WTC11 (cell line): Measurements from ENCODE around the gene ILDR2. TPM values are rescaled to one million over a fixed set of nuclear protein-coding genes. Genes with fewer than 3 reads are reported as not detected.
"Not testable (repeated sequence)": the region's sequence is repeated elsewhere in the genome, so short reads cannot be mapped to it uniquely, and the experiment has no call there.

Experiments used
- ATAC-seq: fragments of 200-7000 bp; cut with Tn5 transposase; 2 replicates; pipeline ENCODE4 v1.10.0; 2021; ENCODE audit warnings: mild to moderate bottlenecking, moderate library complexity
- CTCF ChIA-PET: fragments of 300-600 bp; sonication (Branson Sonifier 250); formaldehyde crosslinking; loops from one replicate; lab custom pipeline; 2021; ENCODE audit warnings: antibody characterized with exemption; lab: Charles Lee
- POLR2A ChIA-PET: fragments of 350-600 bp; sonication (Branson Sonifier 250); formaldehyde crosslinking; loops from one replicate; lab custom pipeline; 2021; ENCODE audit warnings: antibody characterized with exemption; lab: Charles Lee
- DNase-seq: peaks from one replicate; pipeline ENCODE4 v3.0.0; 2021; ENCODE audit warnings: low spot score
- H3K27ac Mint-ChIP-seq: 2 replicates; pipeline ENCODE4 v1.8.0; 2021; ENCODE audit warnings: mixed read lengths
- H3K27me3 Mint-ChIP-seq: 2 replicates; pipeline ENCODE4 v1.8.0; 2021; ENCODE audit warnings: low read depth, mild to moderate bottlenecking, moderate library complexity, mixed read lengths
- H3K36me3 Mint-ChIP-seq: 2 replicates; pipeline ENCODE4 v1.8.0; 2021; ENCODE audit warnings: mixed read lengths
- H3K4me1 Mint-ChIP-seq: 2 replicates; pipeline ENCODE4 v1.8.0; 2022; ENCODE audit warnings: mixed read lengths
- H3K4me3 Mint-ChIP-seq: 2 replicates; pipeline ENCODE4 v1.8.0; 2021; ENCODE audit warnings: mild to moderate bottlenecking, moderate library complexity, mixed read lengths
- H3K9me3 Mint-ChIP-seq: 2 replicates; pipeline ENCODE4 v1.8.0; 2021; ENCODE audit warnings: mixed read lengths
- AFF4 ChIP-seq: sonication (generic); formaldehyde crosslinking; IDR thresholded peaks from 2 replicates; pipeline ENCODE4 v1.8.1; 2023; ENCODE audit warnings: mild to moderate bottlenecking, missing genetic modification reagents, borderline replicate concordance
- ARID4B ChIP-seq: sonication (generic); formaldehyde crosslinking; IDR thresholded peaks from 2 replicates; pipeline ENCODE4 v1.8.0; 2023; ENCODE audit warnings: missing genetic modification reagents, mild to moderate bottlenecking, borderline replicate concordance
- CREM ChIP-seq: sonication (generic); formaldehyde crosslinking; IDR thresholded peaks from 2 replicates; pipeline ENCODE4 v1.8.1; 2022; ENCODE audit warnings: mild to moderate bottlenecking, missing genetic modification reagents, moderate library complexity
- E2F5 ChIP-seq: sonication (generic); formaldehyde crosslinking; IDR thresholded peaks from 2 replicates; pipeline ENCODE4 v1.8.1; 2022; ENCODE audit warnings: mild to moderate bottlenecking, moderate library complexity, missing genetic modification reagents
- FOXK1 ChIP-seq: sonication (generic); formaldehyde crosslinking; IDR thresholded peaks from 2 replicates; pipeline ENCODE4 v1.8.0; 2022; ENCODE audit warnings: mild to moderate bottlenecking, moderate library complexity, missing genetic modification reagents
- GABPB1 ChIP-seq: sonication (generic); formaldehyde crosslinking; IDR thresholded peaks from 2 replicates; pipeline ENCODE4 v1.8.1; 2023; ENCODE audit warnings: mild to moderate bottlenecking, missing genetic modification reagents
- JUN ChIP-seq: sonication (generic); formaldehyde crosslinking; IDR thresholded peaks from 2 replicates; pipeline ENCODE4 v1.8.0; 2023; ENCODE audit warnings: mild to moderate bottlenecking, missing genetic modification reagents
- NFE2L1 ChIP-seq: sonication (generic); formaldehyde crosslinking; IDR thresholded peaks from 2 replicates; pipeline ENCODE4 v1.8.1; 2023; ENCODE audit warnings: missing genetic modification reagents
- NFYB ChIP-seq: sonication (generic); formaldehyde crosslinking; conservative IDR thresholded peaks from 2 replicates; pipeline ENCODE4 v1.8.0; 2022; ENCODE audit warnings: low read depth, missing genetic modification reagents
- NR3C1 ChIP-seq: sonication (generic); formaldehyde crosslinking; conservative IDR thresholded peaks from 2 replicates; pipeline ENCODE4 v1.8.1; 2023; ENCODE audit warnings: low read depth, mild to moderate bottlenecking, missing genetic modification reagents
- SMAD3 ChIP-seq: sonication (generic); formaldehyde crosslinking; IDR thresholded peaks from 2 replicates; pipeline ENCODE4 v1.8.0; 2022; ENCODE audit warnings: missing genetic modification reagents, mild to moderate bottlenecking, borderline replicate concordance
- SP1 ChIP-seq: sonication (generic); formaldehyde crosslinking; conservative IDR thresholded peaks from 2 replicates; pipeline ENCODE4 v1.8.1; 2022; ENCODE audit warnings: missing genetic modification reagents
- TEAD1 ChIP-seq: sonication (generic); formaldehyde crosslinking; IDR thresholded peaks from 2 replicates; pipeline ENCODE4 v1.8.0; 2022; ENCODE audit warnings: mild to moderate bottlenecking, missing genetic modification reagents
- USF2 ChIP-seq: sonication (generic); formaldehyde crosslinking; IDR thresholded peaks from 2 replicates; pipeline ENCODE4 v1.8.1; 2023; ENCODE audit warnings: mild to moderate bottlenecking, missing genetic modification reagents, moderate library complexity
- total RNA-seq: library from RNA; stranded (reverse); gene quantifications from 3 replicates; pipeline ENCODE4 v1.2.3, GENCODE V29; 2021
- TF ChIP-seq, protein P1 (sequence below): sonication (generic); formaldehyde crosslinking; IDR thresholded peaks from 2 replicates; pipeline ENCODE4 v1.8.1; 2023; ENCODE audit warnings: mild to moderate bottlenecking, moderate library complexity, missing genetic modification reagents

Gene ILDR2
- total RNA-seq, 1 experiment from 2014 or later, result 1.6 TPM

DNA sequence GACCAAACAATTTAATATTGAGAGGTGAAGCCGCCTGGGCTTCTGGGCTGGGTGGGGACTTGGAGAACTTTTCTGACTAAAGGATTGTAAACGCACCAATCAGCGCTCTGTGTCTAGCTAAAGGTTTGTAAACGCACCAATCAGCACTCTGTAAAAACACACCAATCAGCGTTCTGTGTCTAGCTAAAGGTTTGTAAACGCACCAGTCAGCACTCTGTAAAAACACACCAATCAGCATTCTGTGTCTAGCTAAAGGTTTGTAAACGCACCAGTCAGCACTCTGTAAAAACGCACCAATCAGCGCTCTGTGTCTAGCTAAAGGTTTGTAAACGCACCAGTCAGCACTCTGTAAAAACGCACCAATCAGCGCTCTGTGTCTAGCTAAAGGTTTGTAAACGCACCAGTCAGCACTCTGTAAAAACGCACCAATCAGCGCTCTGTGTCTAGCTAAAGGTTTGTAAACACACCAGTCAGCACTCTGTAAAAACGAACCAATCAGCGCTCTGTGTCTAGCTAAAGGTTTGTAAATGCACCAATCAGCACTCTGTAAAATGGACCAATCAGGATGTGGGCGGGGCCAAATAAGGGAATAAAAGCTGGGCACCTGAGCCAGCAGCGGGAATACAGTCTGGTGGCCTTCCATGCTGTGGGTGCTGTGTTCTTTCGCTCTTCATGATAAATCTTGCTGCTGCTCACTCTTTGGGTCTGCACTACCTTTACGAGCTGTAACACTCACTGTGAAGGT, 97.0 kb downstream of the ILDR2 start:
- H3K36me3 Mint-ChIP-seq, H3K27ac Mint-ChIP-seq, H3K4me3 Mint-ChIP-seq, H3K9me3 Mint-ChIP-seq, ATAC-seq, DNase-seq, POLR2A ChIA-PET: not testable (repeated sequence)
- peaks cover 22% of the 10 kb centered on the region for H3K4me1 Mint-ChIP-seq
- CTCF ChIA-PET, result interaction anchor here (1.7 to 2.3 kb wide), 2 partner anchors 32 to 181 kb away, joined by 4 to 6 read pairs; no protein-coding TSS in a partner anchor
- peaks cover 18% of the 10 kb centered on the region for H3K27me3 Mint-ChIP-seq
- TF ChIP-seq NFYB, result peak; percentile 31; the same call in 1 of the 2 replicates

DNA sequence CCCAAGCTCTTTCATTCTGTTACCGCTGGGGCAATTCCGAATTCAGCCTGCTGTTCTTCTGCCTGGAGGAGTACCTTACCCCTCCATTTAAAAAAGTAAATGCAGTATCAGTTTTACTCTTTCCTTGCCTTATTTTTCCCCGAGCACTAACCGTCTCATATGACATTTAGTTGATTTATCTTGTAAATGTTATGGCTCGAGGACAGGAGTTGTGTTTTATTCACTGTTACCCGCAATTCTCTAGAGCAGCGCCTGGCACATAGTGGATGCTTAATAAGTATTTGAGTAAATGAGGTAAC, 98.9 kb downstream of the ILDR2 start:
- Mint-ChIP-seq H3K27ac (peak overlapping the region; percentile 97), H3K27me3 (peaks cover 2% of the 10 kb centered on the region; the same call in 1 of the 2 replicates), H3K4me3 (peak overlapping the region; percentile 94), H3K9me3 (peaks cover 6% of the 10 kb centered on the region), H3K36me3 (peaks cover 5% of the 10 kb centered on the region; the same call in 1 of the 2 replicates), H3K4me1 (peaks cover 34% of the 10 kb centered on the region)
- ChIA-PET POLR2A (interaction anchor here (0.9 to 1.3 kb wide), 5 partner anchors 17 to 677 kb away, joined by 3 to 7 read pairs (median 4); partner anchors contain the start of genes CREG1 and POU2F1), CTCF (interaction anchor here (0.6 to 1.7 kb wide), 11 partner anchors 8 to 1105 kb away, joined by 3 to 23 read pairs (median 4); partner anchors contain the start of gene POGK)
- TF ChIP-seq GABPB1 (CRISPR knock-in tag), result no peak
- ATAC-seq, result no peak
- no peak for DNase-seq

DNA sequence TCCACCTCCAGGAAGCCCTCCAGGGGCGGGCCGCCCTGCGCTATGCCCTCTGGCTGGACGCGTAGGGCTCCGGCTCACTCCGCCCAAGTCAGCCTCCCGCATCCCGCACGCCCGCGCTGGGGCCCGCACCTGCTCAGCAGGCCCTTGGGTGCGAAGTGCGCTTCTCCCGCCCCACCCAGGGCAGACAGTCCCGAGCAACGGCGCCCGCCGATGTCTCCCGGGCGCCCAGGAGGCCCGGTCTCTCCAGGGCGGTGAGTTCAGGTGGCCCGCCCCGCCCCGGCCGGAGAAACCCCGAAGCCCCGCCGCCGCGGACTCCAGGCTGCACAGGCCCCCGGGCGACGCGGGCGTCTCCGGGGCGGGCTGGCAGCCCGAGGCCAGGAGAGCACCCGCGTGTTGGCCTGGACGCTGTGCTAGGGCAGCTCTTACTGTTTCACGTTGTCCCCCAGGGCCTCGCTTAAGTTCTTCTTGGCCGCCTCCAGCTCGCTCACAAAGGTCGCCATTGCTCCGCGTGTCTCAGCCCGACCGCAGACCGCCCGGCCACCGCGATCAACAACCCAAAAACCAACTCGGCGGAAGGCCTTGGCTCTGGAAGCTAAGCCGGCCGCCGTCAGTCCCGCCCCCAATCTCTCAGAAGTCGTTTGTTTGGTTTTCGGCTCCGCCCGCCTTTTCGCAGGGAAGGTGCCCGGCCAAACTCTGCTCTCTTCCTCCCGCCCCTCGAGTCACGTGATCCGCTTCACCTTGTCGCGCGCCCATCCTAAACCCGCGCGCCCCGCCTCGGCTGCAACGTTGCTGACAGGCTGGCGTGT, 99.4 kb downstream of the ILDR2 start, which contains the start of gene TADA1:
Gene TADA1 (minus strand): TSS at position 531 of the 806 bp plus-strand sequence. CDS start 31 bp downstream, at position 500.
- Mint-ChIP-seq H3K4me1 (peaks cover 38% of the 10 kb centered on the region), H3K27ac (peak within 1 kb of the TSS; percentile 97), H3K27me3 (peaks cover 2% of the 10 kb centered on the region; the same call in 1 of the 2 replicates), H3K9me3 (peaks cover 6% of the 10 kb centered on the region), H3K36me3 (peaks cover 5% of the 10 kb centered on the region; the same call in 1 of the 2 replicates), H3K4me3 (peak within 1 kb of the TSS; percentile 94)
- peak; percentile 92 for ATAC-seq
- DNase-seq, result peak; percentile 99
- ChIA-PET CTCF (interaction anchor here (0.6 to 1.7 kb wide), 12 partner anchors 9 to 1104 kb away, joined by 3 to 23 read pairs (median 4); partner anchors contain the start of gene POGK), POLR2A (interaction anchor here (0.7 to 1.3 kb wide), 7 partner anchors 8 to 678 kb away, joined by 3 to 11 read pairs (median 4); partner anchors contain the start of genes CREG1, POGK and POU2F1)
- peak; percentile 73 for TF ChIP-seq FOXK1 (CRISPR knock-in tag)
- TF ChIP-seq, protein P1, sequence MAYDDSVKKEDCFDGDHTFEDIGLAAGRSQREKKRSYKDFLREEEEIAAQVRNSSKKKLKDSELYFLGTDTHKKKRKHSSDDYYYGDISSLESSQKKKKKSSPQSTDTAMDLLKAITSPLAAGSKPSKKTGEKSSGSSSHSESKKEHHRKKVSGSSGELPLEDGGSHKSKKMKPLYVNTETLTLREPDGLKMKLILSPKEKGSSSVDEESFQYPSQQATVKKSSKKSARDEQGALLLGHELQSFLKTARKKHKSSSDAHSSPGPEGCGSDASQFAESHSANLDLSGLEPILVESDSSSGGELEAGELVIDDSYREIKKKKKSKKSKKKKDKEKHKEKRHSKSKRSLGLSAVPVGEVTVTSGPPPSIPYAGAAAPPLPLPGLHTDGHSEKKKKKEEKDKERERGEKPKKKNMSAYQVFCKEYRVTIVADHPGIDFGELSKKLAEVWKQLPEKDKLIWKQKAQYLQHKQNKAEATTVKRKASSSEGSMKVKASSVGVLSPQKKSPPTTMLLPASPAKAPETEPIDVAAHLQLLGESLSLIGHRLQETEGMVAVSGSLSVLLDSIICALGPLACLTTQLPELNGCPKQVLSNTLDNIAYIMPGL (CRISPR knock-in tag), result peak; percentile 97
- peak; percentile 75 for TF ChIP-seq SP1 (CRISPR knock-in tag)
- TF ChIP-seq JUN (CRISPR knock-in tag), result peak; percentile 41; the same call in 1 of the 2 replicates
- TF ChIP-seq CREM (CRISPR knock-in tag), result peak; percentile 54
- no peak for TF ChIP-seq NR3C1 (CRISPR knock-in tag)
- peak; percentile 53; the same call in 1 of the 2 replicates for TF ChIP-seq NFE2L1 (CRISPR knock-in tag)
- TF ChIP-seq USF2, result peak; percentile 98
- no peak for TF ChIP-seq ARID4B (CRISPR knock-in tag)
- TF ChIP-seq TEAD1 (CRISPR knock-in tag), result peak; percentile 60; the same call in 1 of the 2 replicates
- peak; percentile 37; the same call in 1 of the 2 replicates for TF ChIP-seq GABPB1 (CRISPR knock-in tag)
- 0 out of 2 replicates have a peak, but pooled peaks have one; percentile 73 for TF ChIP-seq AFF4 (CRISPR knock-in tag)
- TF ChIP-seq NFYB, result no peak
- peak; percentile 79; the same call in 1 of the 2 replicates for TF ChIP-seq E2F5 (CRISPR knock-in tag)
- TF ChIP-seq SMAD3, result 0 out of 2 replicates have a peak, but pooled peaks have one; percentile 33
